NB4 (cell line): ENCODE measurements around the gene CENPF.

Experiments
- POLR2A ChIP-seq: IDR thresholded peaks from 2 replicates; pipeline ENCODE4 v1.6.1; 2011; ENCODE audit warnings: mild to moderate bottlenecking; ENCODE audit not compliant: insufficient read length; ENCODE audit errors: extremely low read depth
- TF ChIP-seq, protein P1 (sequence below): IDR thresholded peaks from one replicate; pipeline ENCODE4 v1.5.1; 2012; ENCODE audit warnings: low read depth, low read length

DNA sequence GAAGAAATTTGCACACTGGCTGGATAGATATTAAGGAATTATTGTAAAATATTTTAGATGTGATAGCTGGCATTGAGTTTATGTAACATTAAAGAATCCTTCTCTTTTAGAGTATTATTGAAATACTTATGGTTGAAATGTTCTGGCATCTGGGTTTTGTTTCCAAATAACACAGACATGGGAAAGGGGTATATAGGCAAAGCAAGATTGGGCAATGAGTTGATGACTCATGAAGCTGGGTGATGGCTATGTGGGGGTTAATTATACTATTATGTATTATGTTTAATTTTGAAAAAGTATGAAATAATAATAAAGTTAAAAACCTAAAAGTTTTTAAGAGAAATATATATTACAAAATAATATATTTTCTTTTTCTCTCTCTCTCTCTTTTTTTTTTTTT, 39.1 kb upstream of the CENPF start:
- TF ChIP-seq, protein P1, sequence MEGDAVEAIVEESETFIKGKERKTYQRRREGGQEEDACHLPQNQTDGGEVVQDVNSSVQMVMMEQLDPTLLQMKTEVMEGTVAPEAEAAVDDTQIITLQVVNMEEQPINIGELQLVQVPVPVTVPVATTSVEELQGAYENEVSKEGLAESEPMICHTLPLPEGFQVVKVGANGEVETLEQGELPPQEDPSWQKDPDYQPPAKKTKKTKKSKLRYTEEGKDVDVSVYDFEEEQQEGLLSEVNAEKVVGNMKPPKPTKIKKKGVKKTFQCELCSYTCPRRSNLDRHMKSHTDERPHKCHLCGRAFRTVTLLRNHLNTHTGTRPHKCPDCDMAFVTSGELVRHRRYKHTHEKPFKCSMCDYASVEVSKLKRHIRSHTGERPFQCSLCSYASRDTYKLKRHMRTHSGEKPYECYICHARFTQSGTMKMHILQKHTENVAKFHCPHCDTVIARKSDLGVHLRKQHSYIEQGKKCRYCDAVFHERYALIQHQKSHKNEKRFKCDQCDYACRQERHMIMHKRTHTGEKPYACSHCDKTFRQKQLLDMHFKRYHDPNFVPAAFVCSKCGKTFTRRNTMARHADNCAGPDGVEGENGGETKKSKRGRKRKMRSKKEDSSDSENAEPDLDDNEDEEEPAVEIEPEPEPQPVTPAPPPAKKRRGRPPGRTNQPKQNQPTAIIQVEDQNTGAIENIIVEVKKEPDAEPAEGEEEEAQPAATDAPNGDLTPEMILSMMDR, result no peak
- no peak for TF ChIP-seq POLR2A
